NK-92 (cell line): Measurements from ENCODE around the gene PANX3.
"Not testable (repeated sequence)": the region's sequence is repeated elsewhere in the genome, so short reads cannot be mapped to it uniquely, and the experiment has no call there.

Experiments
- DNase-seq: peaks from one replicate; lab custom pipeline; 2025; ENCODE audit not compliant: unreplicated experiment; lab: John Stamatoyannopoulos, UW

The PANX3 gene, protein sequence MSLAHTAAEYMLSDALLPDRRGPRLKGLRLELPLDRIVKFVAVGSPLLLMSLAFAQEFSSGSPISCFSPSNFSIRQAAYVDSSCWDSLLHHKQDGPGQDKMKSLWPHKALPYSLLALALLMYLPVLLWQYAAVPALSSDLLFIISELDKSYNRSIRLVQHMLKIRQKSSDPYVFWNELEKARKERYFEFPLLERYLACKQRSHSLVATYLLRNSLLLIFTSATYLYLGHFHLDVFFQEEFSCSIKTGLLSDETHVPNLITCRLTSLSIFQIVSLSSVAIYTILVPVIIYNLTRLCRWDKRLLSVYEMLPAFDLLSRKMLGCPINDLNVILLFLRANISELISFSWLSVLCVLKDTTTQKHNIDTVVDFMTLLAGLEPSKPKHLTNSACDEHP

DNA sequence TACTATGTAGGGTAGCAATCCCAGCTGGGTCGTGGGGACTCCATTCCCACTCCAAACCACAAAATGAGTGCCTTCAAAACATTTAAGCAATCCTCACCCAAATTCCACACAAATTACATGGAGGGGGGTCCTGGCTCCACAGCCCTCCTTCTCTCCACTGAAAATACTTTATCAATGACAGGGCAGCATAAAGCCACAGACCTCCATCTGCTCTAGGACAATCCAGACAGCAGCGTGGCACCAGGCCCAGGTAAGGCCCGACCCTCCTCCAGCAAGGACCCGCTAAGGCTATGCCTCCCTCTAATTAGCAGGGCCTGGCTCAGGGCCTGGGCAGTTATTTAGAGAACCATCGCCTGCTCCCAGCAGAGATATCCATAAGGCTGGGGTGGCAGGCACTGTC lies at the start of gene PANX3:
Gene PANX3 (plus strand): TSS at position 365 of the 400 bp plus-strand sequence. CDS start 129 bp downstream, outside the sequence.
- no peak for DNase-seq

DNA sequence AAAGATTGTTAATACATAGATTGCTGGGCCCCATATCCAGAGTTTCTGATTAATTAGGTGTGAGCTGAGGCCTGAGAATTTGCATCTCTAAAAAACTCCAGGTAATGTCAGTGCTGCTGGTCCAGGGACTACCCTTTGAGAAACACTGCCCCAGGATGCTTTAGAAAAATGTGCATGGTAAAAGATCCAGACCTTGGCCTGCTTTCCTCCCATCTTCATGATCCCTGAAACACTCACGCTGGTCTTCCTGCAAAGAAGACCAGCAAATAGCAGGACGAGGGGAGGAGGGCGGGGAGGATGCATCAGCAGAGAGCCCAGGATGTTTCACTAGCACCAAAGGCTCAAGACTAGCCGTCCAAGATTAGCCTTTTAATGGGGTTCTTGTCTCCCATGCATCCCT lies 41.5 kb upstream of the PANX3 start, which contains the start of gene OR8A1:
Gene OR8A1 (plus strand): TSS at position 301 of the 400 bp plus-strand sequence. CDS start 123 bp downstream, outside the sequence.
- no peak for DNase-seq

DNA sequence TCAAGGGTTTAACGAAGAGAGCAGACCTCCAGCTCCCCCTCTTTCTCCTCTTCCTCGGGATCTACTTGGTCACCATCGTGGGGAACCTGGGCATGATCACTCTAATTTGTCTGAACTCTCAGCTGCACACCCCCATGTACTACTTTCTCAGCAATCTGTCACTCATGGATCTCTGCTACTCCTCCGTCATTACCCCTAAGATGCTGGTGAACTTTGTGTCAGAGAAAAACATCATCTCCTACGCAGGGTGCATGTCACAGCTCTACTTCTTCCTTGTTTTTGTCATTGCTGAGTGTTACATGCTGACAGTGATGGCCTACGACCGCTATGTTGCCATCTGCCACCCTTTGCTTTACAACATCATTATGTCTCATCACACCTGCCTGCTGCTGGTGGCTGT lies 41.1 kb upstream of the PANX3 start:
- DNase-seq, result no peak

DNA sequence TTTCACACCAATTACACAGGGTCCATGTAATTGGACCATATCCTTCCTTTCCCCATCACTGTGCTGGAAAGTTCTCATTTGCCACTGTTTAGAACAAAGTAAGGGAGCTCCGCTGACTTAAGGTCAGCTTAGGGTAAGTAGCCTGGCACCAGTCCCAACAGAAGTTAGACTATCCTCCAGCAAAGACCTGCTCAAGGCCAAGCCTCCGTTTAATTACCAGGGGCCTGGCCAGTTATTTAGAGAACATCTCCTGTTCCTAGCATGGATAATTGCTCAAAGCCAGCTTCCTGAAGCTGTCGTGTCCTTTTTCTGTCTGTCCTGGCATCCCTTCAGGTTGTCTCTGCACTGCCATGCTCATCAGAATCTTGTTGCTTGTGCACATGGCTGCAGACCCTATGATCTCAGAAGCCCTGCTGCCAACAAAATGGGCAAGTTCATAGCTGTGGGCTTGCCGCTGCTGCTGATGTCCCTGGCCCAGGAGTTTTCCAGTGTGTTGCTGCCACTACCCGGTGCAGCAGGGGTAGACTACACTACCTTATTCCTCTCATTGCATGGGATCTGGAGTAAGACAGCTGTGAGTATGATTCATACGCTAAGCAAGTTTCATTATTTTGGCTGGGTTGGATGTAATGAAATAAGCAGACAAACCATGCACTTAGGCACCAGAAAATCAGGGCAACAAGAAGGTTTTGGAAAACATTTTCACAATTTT lies 33.4 kb upstream of the PANX3 start:
- no peak for DNase-seq

DNA sequence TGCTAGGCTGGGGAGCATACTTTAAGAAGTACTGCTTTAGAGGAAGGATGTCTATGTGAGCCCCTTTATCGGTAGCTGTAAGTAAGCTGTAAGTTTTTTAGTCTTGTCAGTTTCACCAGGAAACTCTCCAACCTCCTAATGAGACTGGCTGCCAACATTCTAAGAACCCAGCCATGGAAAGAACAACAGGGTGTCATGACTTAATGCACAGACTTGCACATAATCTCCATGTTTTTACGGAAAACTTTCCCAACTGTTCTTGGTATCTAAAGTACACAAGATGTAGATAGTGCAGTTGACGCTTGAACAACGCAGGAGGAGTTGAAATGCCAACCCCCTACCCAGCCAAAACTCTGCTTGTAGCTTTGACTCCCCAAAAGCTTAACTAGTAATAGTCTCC lies 32.5 kb upstream of the PANX3 start:
- no peak for DNase-seq

DNA sequence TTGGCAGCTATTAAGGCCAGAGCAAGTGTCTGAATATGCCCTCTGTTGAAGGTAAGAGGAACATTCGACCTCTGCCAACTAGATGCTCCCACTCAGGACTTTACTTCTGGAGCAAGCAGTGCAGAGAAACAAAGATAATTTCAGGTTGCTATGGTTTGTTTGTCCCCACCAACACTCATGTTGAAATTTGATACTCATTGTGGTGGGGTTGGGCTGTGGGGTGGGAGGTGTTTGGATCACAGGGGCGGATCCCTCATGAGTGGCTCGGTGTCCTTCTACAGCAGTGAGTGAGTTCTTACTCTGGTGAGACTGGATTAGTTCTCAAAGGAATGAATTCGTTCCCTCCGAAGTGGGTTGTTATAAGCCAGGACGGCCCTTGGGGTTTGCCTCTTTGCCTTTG lies 29.4 kb upstream of the PANX3 start:
- DNase-seq, result no peak

DNA sequence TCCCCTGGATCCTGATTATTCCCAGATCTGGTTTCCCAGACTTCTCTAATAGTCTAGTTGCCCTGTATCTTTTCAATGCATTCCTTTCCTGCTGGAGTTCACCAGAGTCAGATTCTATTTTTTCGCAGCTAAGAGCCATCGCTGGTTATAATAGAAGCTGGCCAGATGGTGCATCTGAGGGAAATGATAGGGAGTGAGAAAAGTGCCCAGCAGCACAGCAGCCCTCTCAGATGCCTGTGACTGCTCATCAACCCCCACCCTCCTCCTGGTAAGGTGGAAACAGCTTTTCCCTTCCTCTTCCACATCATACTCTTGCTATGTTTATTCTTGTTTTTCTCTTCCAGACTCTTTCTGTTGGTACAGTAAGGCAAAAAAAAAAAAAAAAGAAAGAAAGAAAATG lies 28.7 kb upstream of the PANX3 start:
- DNase-seq, result no peak

DNA sequence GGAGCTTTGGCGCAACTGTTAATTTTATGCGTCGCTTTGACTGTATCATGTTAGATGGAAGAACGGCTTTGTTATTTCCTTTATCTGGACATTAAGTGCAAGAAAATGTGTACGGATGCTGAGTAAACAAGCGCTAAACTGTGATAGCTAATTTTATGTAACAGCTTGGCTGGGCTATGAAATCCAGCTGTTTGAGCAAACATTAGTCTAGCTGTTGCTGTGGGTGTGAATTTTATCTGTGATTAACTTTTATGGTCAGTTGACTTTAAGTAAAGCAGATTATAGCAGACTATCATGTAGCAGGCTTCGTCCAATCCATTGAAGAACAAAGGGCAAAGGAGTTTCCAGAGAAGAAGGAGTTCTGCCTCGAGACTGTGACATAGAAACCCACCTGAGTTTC lies 27.4 kb upstream of the PANX3 start:
- no peak for DNase-seq

DNA sequence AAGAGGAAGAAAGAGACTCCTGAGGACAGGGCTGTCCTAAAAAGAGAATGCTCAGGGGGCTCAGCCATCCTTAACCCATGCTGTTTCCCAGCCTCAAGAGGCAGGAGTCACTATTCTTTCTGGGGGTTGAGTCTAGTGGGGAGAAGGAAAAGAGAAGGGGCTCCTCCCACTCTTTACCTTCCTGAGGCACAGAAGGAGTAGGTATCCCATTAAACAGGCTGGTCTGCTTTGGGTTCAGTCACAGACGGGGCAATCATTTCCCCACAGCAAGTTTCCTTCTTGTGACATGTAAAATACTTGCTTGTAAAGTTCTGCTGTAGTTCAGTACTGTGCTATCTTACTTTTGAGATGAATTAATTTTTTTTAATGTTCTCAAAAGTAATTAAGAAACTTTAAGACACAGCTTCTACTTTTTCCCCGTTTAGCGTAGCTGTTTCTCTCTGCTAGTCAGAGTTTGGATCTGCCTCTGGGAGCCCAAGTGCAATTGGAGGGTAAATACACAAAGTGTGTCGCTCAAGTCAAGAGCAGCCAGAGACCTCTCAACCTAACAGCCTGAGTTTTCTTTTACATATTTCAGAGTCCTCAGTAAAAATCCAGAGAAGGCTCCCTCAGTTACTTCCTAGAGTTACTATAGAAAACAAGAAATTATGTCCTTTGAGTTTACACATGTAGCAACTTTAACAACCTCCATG lies 26.4 kb upstream of the PANX3 start:
- no peak for DNase-seq

DNA sequence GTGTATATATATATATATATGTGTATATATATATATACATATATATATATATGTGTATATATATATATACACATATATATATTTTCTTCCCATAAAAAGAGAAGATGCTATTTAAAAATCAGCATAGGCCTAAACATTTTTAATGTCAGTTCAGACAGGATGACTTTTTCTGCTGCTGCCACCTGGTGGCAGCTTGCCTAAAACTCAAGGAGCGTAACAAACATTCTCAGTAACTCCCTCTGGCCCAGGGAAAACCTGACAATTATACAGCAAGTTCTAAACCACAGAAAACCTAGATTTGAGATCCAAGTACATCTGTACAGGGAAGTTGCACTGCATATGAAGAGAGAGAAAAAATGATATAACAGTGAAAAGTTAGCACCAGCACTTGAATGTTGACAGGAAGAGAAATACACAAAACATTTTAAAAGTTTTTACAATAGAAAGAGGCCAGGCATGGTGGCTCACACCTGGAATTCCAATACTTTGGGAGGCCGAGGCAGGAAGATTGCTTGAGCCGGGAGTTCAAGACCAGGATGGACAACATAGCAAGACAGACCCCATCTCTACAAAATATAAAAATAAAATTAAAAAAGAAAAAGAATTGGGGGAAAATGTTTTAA lies 24.9 kb upstream of the PANX3 start:
- no peak for DNase-seq

DNA sequence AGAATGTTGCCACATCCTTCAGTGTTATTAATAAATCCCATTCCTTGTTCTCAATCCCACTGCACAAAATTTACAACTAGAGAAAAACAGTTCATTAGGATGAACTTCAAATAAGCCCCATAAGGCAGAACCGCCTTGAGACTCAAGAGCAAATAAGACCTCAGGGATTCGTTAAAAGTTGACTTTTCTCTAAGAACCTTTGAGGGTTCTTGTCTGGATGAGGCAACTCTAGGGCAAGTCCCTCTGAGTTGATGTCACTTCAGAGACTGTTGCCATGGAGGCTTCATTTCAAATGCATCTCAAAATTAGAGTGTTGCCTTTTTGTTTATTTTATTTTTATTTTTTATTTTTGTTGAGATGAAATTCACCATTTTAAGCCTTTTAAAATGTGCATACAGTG lies 19.8 kb upstream of the PANX3 start:
- no peak for DNase-seq

DNA sequence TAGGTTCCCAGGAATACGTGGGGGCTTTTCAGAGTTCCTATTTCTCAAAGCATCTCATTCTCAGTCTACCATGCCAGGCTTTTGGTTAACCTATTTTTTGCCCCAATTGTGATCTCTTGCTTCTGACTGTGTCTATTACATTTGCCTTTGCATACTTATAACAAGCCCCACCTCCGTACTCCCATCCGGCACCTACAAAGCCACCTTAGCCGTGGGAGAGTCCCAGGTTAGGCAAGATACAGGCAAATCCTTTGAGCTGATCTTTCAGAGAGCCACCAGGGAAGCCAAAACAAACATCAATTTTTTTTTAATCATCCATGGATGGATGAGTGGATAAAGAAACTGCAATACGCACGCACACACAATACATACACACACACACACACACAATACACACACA lies 18.6 kb upstream of the PANX3 start:
- no peak for DNase-seq

DNA sequence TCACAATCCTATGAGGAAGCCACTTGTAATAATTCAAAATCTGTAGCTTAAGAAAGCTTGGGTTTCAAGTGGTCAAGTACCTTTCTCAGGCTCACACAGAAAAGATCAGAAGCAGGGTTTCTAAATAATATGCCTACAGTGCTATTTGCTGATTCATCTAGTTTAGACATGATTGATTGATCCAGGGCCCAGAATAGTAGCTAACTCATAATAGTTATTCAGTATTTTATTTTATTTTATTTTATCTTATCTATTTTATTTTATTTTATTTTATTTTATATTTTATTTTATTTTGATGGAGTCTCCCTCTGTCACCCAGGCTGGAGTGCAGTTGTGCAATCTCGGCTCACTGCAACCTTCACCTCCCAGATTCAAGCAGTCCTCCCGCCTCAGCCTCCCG lies 15.9 kb upstream of the PANX3 start:
- DNase-seq, result no peak

DNA sequence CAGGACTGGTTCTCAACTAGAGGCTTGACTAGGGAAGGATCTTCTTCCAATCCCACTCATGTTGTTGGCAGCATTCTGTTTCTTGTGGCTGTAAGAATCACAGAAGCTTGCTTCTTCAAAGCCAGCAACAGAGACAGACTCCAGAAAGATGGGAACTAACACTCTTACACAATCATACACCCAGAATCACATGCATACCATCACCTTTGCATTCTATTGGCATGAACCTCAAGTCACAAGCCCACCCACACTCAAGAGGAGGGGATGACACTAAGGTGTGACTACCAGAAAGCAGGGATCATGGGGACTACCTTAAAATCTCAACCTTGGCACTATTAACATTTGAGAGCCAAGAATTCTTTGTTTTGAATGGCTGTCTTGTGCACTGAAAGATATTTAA lies 13.6 kb upstream of the PANX3 start:
- no peak for DNase-seq

DNA sequence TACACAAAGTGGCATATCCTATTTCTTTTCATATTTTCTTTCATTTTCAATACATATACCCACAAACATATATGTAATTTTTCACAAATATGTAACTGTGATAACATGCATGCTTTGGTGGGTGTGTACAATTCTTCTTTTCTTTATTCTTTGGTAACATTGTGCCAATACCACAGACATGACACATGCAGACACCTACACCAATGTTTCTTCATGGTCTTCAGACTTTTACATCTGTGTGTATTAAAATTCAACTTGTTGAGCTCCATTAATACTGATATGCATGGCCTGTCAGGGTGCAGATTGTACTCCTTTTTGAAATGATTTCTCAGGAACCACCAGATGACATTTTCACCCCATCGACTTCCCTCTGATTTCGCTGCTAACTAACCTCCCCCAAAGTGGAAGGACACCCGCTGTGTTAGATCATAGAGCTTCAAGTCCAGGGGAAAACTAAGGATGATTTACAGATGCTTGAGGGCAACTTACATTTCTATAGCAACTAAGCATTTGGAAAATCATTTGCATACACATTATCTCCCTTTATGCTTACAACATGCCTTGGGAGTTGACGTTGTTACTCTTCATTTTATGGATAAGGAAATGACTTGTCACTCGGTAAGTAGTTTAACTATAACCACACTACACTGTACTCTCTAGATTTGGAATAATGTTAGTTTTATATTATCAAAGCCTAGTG lies 10.5 kb upstream of the PANX3 start:
- DNase-seq, result no peak

DNA sequence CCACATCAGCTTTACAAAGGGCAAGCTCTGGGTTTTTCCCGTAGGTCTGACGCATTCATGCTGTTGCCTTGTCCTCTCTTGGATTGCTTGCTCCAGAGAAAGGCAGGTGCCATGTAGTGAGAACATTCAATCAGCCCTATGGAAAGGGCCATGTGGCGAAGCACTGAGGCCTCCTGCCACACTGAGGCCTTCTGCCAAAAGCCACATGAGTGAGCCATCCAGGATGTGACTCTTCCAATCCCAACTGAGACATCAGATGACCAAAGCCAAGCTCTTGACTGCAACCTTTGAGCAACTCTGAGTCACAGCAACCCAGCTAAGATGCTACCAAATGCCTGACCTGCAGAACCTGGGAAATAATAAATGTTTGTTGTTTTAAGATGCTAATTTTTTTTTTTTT lies 9.0 kb upstream of the PANX3 start:
- no peak for DNase-seq

DNA sequence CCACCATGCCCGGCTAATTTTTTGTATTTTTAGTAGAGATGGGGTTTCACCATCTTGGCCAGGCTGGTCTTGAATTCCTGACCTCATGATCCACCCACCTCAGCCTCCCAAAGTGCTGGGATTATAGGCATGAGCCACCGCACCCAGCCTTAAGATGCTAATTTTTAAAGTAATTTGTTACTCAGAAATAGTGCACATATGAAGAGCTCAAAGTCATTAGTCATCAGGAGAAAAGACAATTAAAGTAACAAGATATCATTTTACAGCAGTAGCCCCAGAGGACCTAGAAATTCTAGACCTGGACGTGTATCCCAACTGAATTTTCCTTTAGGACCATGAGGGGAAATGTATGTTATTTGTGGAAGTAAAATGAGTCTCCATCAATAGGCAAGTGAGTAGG lies 8.5 kb upstream of the PANX3 start:
- DNase-seq, result not testable (repeated sequence)

DNA sequence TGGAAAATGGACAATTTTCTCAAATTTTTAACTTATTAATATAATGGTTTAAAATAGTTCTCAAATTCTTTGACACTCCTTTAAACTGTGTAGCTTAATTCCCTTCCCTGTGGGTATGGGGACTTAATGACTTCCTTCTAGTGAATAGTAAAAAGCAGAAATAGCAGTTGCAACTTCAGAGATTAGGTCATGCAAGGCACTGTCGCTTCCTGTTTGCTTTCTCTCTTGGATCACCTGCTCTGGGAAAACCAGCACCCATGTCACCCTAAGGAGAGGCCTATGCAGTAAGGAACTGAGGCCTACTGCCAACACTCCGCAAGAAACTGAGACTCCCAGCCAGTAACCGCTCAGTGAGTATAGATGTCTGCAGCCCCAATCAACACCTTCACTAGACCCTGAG lies 5.5 kb upstream of the PANX3 start:
- DNase-seq, result no peak

DNA sequence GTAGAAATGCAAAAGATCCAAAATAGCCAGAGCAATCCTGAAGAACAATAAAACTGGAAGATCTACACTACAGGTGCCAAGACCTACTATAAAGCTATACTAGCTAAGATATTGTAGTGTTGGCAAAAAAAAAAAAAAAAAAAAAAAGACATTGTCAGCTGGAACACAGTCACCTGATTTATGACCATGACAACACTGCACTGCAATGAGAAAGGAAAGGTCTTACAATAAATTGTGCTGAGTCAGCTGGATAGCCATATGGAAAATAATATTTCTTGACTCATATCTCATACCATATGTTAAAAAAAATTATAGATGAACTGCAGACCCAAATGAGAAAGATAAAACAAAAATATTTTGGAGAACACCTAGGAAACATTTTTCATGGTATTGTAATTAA lies 3.1 kb upstream of the PANX3 start:
- DNase-seq, result no peak

DNA sequence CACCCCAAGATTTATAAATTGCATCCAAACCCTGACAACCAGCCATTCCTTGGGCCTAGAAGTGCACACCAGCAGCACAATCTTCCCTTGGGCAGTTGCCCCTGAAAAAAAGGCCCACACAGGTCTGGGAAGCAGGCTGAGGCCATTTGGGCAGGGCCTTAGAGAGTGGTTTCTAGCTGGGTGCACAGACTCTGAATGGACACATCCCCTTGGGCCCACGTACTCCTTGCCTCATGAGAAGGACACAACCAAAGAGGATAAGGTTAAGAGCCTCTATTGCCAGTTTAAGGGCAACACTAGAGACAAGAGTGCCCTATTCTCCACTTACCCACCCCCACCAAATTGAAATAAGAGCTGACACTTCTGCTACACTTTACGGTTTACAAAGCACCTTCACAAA lies 933 bp upstream of the PANX3 start:
- DNase-seq, result no peak

DNA sequence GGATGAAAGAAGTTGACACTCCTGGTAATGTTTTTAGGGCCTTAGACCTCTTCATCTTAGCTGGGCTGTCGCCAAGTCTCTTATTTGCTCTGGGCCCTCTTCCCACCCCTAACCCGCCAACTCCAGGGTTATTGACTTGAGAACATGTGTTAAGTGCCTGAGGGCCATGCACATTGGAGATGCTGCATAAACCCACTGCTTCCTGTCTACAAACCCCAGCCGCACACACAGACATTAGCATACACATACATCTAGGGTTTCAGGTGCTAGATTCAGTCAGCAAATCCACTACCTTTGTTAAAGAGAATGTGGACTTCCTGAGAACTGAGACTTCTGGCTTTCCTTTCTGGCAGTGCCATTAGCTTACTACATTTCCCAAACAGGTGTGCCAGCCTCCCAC lies 817 bp downstream of the PANX3 start:
- DNase-seq, result no peak
